Loucy (cell line): ENCODE results near the gene DNAH6.

Experiments used
- EZH2phosphoT487 ChIP-seq: fragments of 200-600 bp; IDR thresholded peaks from 2 replicates; pipeline ENCODE4 v1.6.1; 2018; ENCODE audit warnings: antibody characterized with exemption, mild to moderate bottlenecking, moderate library complexity, borderline replicate concordance
- TF ChIP-seq, protein P1 (sequence below): fragments of 200-600 bp; sonication (generic); conservative IDR thresholded peaks from 2 replicates; pipeline ENCODE4 v1.5.1; 2014; ENCODE audit warnings: mild to moderate bottlenecking, antibody characterized with exemption, low read length

DNA sequence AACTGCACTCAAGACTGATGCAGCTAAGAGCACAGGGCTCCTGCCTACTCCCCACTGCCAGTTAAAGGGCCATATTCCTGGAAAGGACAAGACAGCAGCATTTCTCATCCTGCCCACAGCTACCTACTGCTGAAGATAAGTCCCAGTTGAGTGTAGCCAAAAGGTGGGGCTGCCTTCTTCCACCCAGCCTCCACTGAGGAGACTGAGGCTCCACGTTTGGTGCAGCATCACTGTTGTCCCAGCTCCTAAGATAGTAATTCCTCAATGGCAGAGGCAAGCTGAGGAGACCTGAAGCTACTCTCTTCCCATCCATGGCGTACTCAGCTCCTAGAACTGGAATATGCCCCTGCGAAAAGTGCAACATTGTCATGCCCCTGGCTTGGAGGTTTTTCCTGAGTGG lies 214.9 kb downstream of the DNAH6 start:
- TF ChIP-seq, protein P1, sequence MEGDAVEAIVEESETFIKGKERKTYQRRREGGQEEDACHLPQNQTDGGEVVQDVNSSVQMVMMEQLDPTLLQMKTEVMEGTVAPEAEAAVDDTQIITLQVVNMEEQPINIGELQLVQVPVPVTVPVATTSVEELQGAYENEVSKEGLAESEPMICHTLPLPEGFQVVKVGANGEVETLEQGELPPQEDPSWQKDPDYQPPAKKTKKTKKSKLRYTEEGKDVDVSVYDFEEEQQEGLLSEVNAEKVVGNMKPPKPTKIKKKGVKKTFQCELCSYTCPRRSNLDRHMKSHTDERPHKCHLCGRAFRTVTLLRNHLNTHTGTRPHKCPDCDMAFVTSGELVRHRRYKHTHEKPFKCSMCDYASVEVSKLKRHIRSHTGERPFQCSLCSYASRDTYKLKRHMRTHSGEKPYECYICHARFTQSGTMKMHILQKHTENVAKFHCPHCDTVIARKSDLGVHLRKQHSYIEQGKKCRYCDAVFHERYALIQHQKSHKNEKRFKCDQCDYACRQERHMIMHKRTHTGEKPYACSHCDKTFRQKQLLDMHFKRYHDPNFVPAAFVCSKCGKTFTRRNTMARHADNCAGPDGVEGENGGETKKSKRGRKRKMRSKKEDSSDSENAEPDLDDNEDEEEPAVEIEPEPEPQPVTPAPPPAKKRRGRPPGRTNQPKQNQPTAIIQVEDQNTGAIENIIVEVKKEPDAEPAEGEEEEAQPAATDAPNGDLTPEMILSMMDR, result no peak
- TF ChIP-seq EZH2phosphoT487, result no peak
